Activated CD8-positive, alpha-beta memory T cell treated with anti-CD3 and anti-CD28 coated beads, Interleukin-2, amount 50 U/mL, for 24 hours (primary cell): ENCODE results near the gene CRYBB1.

Experiments
- DNase-seq: peaks from one replicate; pipeline ENCODE4 v3.0.0-alpha.2; 2020; ENCODE audit errors: extremely low read depth

Gene CRYBB1

GRCh38 chr22:26606611-26607010 is 11.2 kb downstream of the CRYBB1 start:
- no peak for DNase-seq

- no peak for DNase-seq
Observed at GRCh38 chr22:26604368-26604767, 13.5 kb downstream of the CRYBB1 start.

GRCh38 chr22:26602127-26602526 is 15.7 kb downstream of the CRYBB1 start:
- DNase-seq, result no peak

GRCh38 chr22:26601726-26602125 is 16.1 kb downstream of the CRYBB1 start:
- DNase-seq, result no peak

GRCh38 chr22:26599505-26599904 is 18.3 kb downstream of the CRYBB1 start:
- no peak for DNase-seq

GRCh38 chr22:26597480-26597879 is 20.3 kb downstream of the CRYBB1 start:
- no peak for DNase-seq

- DNase-seq, result no peak
Observed at GRCh38 chr22:26597026-26597425, 20.8 kb downstream of the CRYBB1 start.

- DNase-seq, result no peak
Observed at GRCh38 chr22:26593763-26594162, 24.1 kb downstream of the CRYBB1 start.

- no peak for DNase-seq
Observed at GRCh38 chr22:26592421-26592891, 25.4 kb downstream of the CRYBB1 start.

GRCh38 chr22:26589845-26590736 is 27.7 kb downstream of the CRYBB1 start, which contains the start of gene TPST2:
TSS of gene TPST2 (minus strand) at chr22:26590132. CDS start at chr22:26541630, 48,502 bp downstream.
- DNase-seq, result no peak

GRCh38 chr22:26589367-26589844 is 28.4 kb downstream of the CRYBB1 start:
- DNase-seq, result no peak

- no peak for DNase-seq
Observed at GRCh38 chr22:26588729-26589366, 29.0 kb downstream of the CRYBB1 start.

- DNase-seq, result no peak
Observed at GRCh38 chr22:26587991-26588613, 29.7 kb downstream of the CRYBB1 start.

- no peak for DNase-seq
Observed at GRCh38 chr22:26586556-26587325, 31.1 kb downstream of the CRYBB1 start.

- DNase-seq, result no peak
Observed at GRCh38 chr22:26585104-26585790, 32.6 kb downstream of the CRYBB1 start.

- no peak for DNase-seq
Observed at GRCh38 chr22:26584010-26584409, 33.8 kb downstream of the CRYBB1 start.

GRCh38 chr22:26581633-26582168 is 36.1 kb downstream of the CRYBB1 start:
- DNase-seq, result no peak

GRCh38 chr22:26581026-26581425 is 36.8 kb downstream of the CRYBB1 start:
- DNase-seq, result no peak

- no peak for DNase-seq
Observed at GRCh38 chr22:26580240-26580962, 37.4 kb downstream of the CRYBB1 start.

- no peak for DNase-seq
Observed at GRCh38 chr22:26579331-26579886, 38.4 kb downstream of the CRYBB1 start.
